GM18519 (cell line): ENCODE data around the gene RNF113A.
A peak's percentile ranks its signal among the peaks of the same experiment; 100 is the strongest.
"Not testable (repeated sequence)": the region's sequence is repeated elsewhere in the genome, so short reads cannot be mapped to it uniquely, and the experiment has no call there.

Experiments
- ATAC-seq: cut with Tn5 transposase; IDR thresholded peaks from one replicate; pipeline ENCODE4 v1.9.1; 2021; ENCODE audit warnings: mild to moderate bottlenecking, moderate library complexity; ENCODE audit not compliant: unreplicated experiment, low FRiP score

RNF113A gene

DNA sequence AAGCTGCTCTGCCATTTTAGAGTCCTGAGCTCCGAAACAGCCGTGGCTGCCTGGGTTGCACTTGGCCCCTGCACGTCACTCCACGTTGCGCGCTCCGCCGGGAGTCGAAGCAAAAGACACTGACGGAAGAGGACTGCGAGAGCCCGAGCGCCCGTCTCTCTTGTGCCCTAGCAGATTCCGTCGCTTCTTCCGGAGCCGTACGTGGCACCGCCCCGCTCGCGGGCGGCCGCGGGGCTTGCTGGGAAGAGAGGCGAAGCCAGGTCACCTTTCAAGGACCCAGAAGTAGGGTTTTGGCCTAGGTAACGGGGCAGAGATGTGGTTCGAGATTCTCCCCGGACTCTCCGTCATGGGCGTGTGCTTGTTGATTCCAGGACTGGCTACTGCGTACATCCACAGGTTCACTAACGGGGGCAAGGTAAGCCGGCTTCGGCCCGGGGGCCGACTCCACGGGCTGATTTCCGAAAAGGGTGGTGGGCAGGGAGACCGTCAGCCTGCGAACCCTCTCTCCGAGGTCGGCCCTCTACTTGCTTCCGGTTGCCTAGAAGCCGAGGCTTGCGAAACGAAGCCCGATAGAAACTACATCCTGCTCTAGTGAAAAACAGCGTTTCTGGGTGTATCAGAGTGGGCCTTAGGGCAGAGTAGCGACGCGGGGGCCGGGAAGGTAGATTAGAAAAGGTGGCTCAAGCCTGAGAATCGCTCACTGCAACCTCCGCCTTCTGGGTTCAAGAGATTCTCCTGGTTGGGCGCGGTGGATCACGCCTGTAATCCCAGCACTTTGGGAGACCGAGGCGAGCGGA, at the start of gene RNF113A, which contains the start of gene NDUFA1:
Gene RNF113A (minus strand): TSS at position 135 of the 797 bp plus-strand sequence. CDS start 120 bp downstream, at position 15.
Gene NDUFA1 (plus strand): TSS at position 234 of the 797 bp plus-strand sequence. CDS start 80 bp downstream, at position 314.
- peak; percentile 88 for ATAC-seq

DNA sequence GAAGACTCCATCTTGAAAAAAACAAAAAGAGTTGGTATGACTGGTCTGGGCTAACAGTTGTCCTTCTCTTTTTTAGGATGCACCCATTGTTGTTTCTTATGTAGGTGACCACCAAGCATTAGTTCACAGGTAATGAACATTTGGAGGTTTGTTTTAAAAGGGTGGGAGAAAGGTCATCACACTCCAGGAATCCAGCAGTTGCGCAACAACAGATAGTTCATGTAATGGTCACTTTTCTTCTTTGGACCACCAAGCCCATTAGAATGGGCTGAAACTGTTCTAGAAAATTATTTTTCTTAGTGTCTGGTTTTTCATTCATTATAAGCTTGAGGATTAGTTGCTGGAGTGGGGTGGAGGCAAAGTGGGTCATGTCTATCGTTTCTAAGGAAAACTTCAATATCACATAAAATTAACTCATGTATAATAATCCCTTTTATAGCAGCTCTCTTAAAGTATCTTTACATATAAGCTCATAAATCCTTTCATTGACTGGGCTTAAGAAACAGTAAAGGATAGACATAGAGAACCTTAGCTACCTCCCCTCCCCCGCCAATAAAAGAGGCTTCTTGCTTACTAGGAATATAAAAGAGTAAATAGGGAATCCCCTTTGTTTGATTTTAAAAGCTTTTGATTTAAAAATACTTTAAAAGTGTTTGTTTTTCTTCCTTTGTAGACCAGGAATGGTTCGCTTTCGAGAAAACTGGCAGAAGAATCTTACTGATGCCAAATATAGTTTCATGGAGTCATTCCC, 48.5 kb upstream of the RNF113A start:
- ATAC-seq, result no peak

DNA sequence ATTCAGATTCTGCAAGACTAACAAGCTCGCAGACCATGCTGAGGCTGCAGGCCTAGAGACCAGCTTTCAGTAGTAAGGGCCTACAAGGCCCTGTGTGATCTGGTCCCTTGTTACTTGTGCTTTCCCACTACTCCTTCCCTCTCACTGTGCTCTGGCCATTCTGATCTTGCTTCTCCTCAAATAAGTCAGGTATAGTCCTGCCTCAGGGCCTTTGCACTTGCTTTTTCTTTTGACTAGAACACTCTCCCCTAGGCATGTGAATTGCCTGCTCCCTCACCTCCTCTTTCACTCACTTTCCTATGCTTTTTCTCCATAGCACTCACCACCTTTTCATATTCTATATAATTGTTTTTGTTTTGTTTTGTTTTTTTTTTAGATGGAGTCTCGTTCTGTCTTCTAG, 46.3 kb upstream of the RNF113A start:
- ATAC-seq, result no peak

DNA sequence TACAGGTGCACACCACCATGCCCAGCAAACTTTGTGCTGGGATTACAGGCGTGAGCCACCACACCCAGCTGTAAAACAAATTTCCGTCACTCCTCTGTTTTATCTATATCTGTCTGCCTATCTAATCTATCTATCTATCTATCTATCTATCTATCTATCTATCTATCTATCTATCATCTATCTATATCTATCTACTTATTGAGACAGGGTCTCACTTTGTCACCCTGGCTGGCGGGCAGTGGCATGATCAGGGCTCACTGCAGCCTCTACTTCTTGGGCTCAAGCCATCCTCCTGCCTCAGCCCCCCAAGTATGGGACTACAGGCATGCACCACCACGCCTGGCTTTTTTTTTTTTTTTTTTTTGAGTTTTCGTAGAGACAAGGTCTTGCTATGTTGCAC, 44.8 kb upstream of the RNF113A start:
- no peak for ATAC-seq

DNA sequence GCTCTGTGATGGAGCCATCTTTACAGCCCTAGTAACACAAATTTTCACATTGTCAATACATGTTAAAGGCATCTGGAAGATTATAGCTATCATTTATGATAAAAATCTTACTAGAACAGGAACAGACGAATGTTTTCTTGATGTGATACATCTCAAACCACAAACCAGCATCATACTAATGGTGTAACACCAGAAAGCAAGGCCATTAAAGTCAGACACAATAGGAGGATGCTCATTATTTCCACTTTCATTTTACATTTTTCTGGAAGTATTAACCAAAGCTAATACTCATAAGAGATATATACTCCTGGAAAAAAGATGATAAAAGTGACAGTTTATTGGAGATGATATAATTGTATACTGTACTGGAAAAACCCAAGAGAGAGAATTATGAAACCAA, 29.4 kb upstream of the RNF113A start:
- no peak for ATAC-seq

DNA sequence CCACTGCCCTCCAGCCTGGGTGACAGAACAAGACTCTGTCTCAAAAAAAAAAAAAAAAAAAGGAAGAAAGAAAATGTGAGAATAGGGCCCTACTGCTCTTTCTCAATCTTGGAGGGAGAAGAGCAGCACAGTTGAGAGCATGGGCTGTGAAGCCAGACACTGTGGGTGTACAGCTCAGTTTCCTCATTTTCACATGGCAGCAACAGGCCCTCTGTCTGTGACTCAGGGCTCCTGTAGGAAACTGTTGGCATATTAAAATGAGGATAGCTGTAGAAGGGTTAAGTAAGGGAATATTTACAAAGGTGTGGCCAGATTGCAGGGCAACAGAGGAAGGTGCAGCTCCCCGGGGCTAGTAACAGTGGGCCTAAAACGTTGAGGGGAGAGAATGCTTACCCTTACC, 27.6 kb upstream of the RNF113A start:
- no peak for ATAC-seq

DNA sequence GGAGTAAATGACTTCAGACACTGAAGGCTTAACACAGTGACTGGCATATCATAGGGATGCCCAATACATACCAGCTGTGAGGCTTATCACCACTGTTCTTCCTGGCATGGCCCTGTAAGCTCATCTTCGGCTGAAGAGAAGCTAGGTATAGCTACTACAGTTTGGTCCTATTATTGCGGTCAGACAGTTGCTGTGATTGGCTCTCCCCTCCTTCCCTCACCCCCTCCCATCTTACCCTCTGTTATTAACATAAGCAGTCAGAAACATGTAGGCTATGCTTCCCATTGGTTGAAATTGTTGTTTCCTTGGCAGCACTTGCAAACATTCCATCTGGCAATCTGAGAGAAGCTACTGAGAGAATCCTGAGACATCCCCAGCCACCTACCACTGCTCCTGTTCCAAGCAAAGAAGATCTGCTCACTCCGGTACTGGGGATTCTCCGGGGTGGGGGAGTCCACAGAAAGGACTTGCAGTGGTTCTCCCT, 24.4 kb upstream of the RNF113A start, which contains the start of gene AKAP14:
Gene AKAP14 (plus strand): TSS at position 51 of the 484 bp plus-strand sequence. CDS start 7,331 bp downstream, outside the sequence.
- ATAC-seq, result no peak

DNA sequence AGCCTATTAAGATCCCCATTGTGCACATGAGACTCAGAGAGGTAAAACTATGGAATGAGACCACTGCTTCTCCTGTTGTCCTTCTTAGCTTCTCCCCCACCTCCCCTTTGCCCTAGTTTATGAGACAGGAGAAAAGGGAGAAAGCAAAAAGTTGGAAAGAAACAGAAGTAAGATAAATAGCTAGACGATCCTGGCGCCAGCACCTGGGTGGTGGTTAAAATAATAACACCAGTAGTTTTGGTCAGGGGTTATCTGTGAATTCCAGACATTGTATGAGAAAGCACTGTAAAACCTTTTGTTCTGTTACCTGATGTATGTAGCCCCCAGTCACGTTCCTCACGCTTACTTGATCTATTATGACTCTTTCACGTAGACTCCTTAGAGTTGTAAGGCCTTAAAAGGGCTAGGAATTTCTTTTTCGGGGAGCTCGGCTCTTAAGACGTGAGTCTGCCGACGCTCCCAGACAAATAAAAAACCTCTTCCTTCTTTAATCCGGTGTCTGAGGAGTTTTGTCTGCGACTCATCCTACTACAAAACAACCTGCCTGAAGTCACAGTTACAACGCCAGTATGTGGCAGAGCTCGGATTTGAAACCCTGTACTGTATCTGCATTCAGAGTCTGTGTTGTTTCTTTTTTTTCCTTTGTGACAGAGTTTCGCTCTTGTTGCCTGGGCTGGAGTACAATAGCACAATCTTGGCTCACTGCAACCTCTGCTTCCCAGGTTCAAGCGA, 20.6 kb upstream of the RNF113A start:
- not testable (repeated sequence) for ATAC-seq

DNA sequence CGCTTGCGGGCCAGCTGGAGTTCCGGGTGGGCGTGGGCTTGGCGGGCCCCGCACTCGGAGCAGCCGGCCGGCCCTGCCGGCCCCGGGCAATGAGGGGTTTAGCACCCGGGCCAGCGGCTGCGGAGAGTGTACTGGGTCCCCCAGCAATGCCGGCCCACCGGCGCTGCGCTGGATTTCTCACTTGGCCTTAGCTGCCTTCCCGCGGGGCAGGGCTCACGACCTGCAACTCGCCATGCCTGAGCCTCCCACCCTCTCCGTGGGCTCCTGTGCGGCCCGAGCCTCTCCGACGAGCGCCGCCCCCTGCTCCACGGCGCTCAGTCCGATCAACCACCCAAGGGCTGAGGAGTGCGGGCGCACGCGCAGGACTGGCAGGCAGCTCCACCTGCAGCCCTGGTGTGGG, 19.1 kb upstream of the RNF113A start:
- not testable (repeated sequence) for ATAC-seq

DNA sequence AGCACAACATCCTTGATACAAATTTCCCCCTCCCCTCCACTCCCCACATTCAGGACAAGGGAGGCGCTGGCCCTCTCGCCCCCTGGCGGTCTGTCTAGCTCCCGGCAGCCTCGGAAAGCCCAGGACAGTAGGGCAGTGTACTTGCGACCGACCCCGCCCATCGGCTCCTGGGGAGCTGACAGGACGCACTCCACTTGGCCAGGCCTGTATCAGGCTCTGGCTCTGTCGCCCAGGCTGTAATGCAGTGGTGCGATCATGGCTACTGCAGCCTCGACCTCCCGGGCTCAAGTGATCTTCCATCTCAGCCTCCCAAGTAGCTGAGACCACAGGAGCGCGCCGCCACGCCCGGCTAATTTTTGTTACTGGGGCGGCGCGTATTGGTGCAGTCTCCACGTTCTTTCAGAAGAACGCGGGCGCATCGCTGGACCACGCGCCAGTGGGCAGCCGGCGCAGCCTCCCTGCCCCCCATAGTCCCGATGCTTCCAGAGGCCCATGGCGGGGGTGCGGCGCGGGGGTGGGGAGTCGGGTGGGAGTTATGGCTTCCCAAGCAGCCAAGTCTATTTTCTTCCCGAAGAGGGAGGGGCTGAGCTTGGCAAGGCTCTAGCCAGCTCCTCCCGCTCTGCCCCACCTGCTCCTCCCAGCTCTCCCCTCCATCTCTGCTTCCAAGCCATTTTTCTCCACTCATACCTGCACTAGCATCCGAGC, 16.3 kb upstream of the RNF113A start:
- peak; percentile 68 for ATAC-seq

DNA sequence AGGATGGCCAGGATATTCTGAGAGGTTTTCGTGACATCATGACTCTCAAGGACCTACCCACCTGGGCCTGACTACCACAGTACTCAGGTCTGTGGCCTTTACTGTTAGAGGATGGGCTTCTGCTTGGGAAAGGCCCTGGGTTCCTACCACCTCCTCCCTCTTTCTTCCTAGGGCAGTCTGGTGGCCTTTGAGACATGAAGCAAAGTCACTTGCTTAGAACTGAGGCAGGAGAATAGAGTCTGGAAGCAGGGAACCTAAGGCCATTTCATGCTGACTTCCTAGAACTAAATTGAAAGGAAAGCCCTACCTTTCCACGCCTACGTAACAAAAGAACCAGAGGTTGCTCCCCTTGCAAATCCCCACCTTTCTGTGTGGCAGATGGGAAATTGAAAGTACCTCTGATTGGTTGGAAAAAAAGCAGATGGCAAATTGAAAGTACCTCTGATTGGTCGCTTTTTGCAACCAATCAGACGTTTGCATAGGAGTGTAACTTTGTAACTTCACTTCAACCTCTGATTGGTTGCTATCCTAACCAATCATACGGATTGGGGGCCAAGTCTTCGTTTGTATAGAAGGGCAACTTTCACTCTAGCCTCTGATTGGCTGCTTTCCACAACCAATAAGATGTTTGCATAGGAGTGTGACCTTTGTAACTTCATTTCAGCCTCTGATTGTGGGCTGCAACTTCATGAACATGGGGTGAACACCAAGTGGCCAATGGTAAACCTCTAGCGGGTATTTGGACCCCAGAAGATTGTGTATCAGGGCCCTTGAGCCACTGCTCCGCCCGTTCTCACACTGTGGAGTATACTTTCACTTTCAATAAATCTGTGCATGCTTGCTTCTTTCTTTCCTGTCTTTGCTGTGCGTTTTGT, 14.3 kb upstream of the RNF113A start:
- no peak for ATAC-seq

DNA sequence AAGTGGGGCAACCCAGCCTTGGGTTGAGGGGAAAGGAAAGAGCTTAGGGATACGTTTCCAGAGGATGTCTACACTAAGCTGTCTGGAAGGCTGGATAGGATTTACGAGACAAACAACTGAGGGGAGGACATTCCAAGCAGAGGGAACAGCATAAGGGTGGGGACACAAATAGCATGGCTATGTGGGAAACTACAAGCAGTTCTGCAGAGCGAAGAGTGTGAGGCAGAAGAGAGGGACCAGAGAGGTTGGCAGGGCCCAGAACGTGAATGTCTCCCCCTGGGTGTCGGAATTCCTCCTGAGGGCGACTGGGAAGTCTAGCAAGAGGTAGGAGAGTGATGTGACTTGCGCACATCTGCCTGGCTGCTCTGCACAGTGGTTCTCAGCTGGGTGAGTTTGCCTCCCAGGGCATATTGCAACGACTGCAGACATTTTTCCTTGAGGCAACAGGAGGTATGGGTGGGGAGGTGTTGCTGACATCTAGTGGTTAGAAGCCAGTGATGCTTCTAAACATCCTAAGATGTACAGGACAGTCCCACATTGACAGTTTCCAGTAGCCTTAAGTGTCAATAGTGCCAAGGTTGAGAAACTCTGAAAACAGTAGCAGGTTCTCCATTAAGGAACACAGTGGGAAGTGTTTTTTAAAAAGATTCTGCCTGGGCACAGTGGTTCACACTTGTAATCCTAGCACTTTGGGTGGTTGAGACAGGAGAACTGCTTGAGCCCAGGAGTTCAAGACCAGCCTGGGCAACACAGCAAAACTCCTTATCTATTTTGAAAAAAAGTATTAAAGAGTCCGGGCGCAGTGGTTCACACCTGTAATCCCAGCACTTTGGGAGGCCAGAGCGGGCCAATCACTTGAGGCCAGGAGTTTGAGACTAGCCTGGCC, 9.3 kb upstream of the RNF113A start:
- ATAC-seq, result peak; percentile 86

DNA sequence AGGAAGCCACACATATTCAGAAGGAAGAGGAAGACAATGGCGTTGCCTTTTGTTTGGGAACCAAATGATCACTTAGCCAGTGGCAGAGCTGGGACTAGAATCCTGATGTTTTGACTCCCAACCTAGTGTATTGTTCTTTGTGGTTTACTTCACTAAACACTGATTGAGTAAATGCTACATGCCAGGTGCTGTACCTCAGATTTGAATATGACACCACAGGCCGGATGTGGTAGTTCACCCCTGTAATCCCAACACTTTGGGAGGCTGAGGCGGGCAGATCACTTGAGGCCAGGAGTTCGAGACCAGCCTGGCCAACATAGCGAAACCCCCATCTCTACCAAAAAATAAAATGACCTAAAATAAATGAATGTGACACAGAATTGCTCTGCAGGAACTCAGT, 8.5 kb upstream of the RNF113A start:
- no peak for ATAC-seq

DNA sequence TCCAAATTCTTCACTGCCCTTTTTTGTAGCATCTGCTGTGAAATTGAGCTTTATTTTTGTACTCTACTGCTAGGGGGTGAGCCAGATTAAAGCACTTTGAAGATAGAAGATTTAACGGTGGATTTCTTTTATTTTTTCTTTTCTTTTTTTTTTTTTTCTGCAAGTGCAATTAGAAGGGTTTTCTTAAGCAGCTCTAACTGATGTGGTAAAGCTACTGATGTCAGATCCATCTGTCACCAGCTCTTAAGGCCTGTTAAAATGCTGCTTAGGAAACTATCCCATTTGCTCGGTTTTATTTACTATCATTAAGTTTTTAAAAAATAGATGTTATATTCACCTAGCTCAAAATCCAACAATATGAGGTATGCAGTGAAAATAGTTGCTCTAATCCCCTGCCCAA, 7.2 kb upstream of the RNF113A start:
- no peak for ATAC-seq

DNA sequence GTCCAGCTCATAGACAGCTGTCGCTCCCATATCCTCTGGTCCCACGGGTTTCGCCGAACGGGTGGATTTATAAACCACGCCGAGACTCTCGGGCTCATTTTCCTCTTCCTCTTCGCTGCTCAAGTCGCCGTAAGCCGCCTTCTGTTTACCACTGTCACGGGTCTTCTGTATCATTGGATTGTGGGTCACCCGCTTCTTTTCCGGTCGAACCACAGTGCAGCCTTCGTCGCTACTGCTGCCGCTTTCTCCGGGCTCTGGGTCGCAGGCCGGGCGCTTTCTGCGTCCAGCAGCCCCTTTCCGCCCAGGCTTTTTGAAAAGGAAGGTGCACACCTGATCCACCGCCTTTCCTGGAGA, 311 bp downstream of the RNF113A start:
- peak; percentile 17 for ATAC-seq

DNA sequence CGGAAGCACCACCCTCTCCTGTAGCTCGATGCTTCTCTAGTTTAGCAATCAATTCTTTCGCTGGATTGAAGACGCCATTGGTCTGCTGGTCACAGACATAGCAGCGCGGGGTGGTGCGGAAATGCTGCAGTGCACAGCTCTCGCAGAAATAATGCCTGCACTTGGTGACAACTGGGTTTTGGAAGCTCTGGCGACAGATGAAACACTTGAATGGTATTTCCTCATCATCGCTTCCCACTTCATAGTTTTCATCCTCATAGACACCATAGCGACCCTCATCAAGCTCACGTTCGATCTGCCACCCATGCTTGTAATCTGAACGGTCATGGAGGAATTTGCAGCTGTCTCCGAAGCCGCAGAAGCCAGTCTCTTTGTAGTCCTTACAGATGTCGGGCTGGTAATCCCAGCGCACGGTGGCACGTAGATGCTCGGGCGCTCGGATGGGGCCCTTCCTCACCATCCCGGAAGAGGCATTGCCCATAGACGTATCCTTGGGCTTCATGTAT, 854 bp downstream of the RNF113A start:
- ATAC-seq, result no peak

DNA sequence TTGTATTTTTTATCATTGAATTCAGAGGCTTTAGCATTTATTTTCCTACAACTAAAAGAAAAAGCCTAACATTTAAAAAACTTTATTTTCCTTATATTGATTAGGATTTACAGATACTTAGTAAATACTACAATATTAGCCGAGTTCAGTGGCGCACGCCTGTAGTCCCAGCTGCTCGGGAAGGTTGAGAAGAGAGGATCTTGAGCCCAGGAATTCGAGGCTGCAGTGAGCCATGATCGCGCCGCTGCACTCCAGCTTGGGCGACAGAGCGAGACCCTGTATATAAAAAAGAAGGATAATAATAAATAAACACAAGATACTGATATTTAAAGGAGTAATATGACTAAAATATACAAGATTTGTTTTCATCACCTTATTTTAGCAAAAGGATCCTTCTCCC, 18.1 kb downstream of the RNF113A start:
- no peak for ATAC-seq
